Common myeloid progenitor, CD34-positive (primary cell): ENCODE data around the gene FAM227B.
"Not testable (repeated sequence)": the region's sequence is repeated elsewhere in the genome, so short reads cannot be mapped to it uniquely, and the experiment has no call there.

Experiments used
- CTCF ChIA-PET: fragments of 350-600 bp; sonication (Branson Sonifier 250); formaldehyde crosslinking; loops from one replicate; lab custom pipeline; 2021; ENCODE audit warnings: antibody characterized with exemption; lab: Charles Lee
- POLR2A ChIA-PET: fragments of 350-600 bp; sonication (Branson Sonifier 250); formaldehyde crosslinking; loops from one replicate; lab custom pipeline; 2021; ENCODE audit warnings: antibody characterized with exemption; lab: Charles Lee
- DNase-seq, 3 donors: peaks; one replicate each; pipeline versions ENCODE4 v3.0.0 to v3.0.0-alpha.2; 2013
- H3K27ac ChIP-seq, 2 experiments: 1 replicate in 1 of 2; 2 replicates in 1 of 2; pipeline ENCODE4 v1.7.0; 2013; ENCODE audit warnings: inconsistent platforms in 2 of 2, low read length in 2 of 2, mild to moderate bottlenecking in 2 of 2, low read depth in 1 of 2, moderate library complexity in 1 of 2; ENCODE audit not compliant: severe bottlenecking in 2 of 2, insufficient read depth in 1 of 2, poor library complexity in 1 of 2
- H3K27me3 ChIP-seq, 5 experiments: replicated peaks in 2 of 5; 1 replicate in 3 of 5; 2 replicates in 2 of 5; pipeline versions ENCODE4 v1.6.1 to v1.7.0; 2013; ENCODE audit warnings: low read length in 4 of 5, mild to moderate bottlenecking in 2 of 5, moderate library complexity in 2 of 5, inconsistent platforms in 1 of 5; ENCODE audit not compliant: insufficient read depth in 5 of 5, control insufficient read depth in 4 of 5
- H3K36me3 ChIP-seq, 4 experiments: 1 replicate in 2 of 4; 2 replicates in 2 of 4; pipeline versions ENCODE4 v1.6.1 to v1.7.0; 2013; ENCODE audit warnings: low read length in 3 of 4, control low read depth in 1 of 4, mild to moderate bottlenecking in 1 of 4; ENCODE audit not compliant: control insufficient read depth in 4 of 4, insufficient read depth in 4 of 4
- H3K4me1 ChIP-seq, 4 experiments: 1 replicate in 3 of 4; 2 replicates in 1 of 4; pipeline versions ENCODE4 v1.6.1 to v1.7.1; 2013; ENCODE audit warnings: low read length in 3 of 4, mild to moderate bottlenecking in 3 of 4, control low read depth in 1 of 4, inconsistent platforms in 1 of 4, moderate library complexity in 1 of 4; ENCODE audit not compliant: control insufficient read depth in 4 of 4, insufficient read depth in 4 of 4; ENCODE audit errors: control extremely low read depth in 1 of 4
- H3K4me3 ChIP-seq, 7 experiments: 1 replicate in 4 of 7; 2 replicates in 3 of 7; pipeline versions ENCODE4 v1.5.1 to v1.7.0; 2013; ENCODE audit warnings: mild to moderate bottlenecking in 7 of 7, low read length in 6 of 7, moderate library complexity in 6 of 7, inconsistent platforms in 2 of 7, low read depth in 2 of 7, control low read depth in 1 of 7; ENCODE audit not compliant: insufficient read depth in 4 of 7, control insufficient read depth in 1 of 7; ENCODE audit errors: extremely low read depth in 1 of 7
- H3K9me3 ChIP-seq, 5 experiments: 1 replicate in 4 of 5; 2 replicates in 1 of 5; pipeline versions ENCODE4 v1.6.1 to v1.7.1; 2013; ENCODE audit warnings: low read length in 4 of 5, mild to moderate bottlenecking in 2 of 5, inconsistent platforms in 1 of 5, low read depth in 1 of 5, moderate library complexity in 1 of 5; ENCODE audit not compliant: control insufficient read depth in 4 of 5, insufficient read depth in 2 of 5; ENCODE audit errors: control extremely low read depth in 1 of 5
- WGBS: methylation state at CpG from one replicate; pipeline ENCODE4 v1.1.5; 2013; ENCODE audit not compliant: insufficient coverage; 5-methylcytosine and 5-hydroxymethylcytosine counted together

FAM227B gene

DNA sequence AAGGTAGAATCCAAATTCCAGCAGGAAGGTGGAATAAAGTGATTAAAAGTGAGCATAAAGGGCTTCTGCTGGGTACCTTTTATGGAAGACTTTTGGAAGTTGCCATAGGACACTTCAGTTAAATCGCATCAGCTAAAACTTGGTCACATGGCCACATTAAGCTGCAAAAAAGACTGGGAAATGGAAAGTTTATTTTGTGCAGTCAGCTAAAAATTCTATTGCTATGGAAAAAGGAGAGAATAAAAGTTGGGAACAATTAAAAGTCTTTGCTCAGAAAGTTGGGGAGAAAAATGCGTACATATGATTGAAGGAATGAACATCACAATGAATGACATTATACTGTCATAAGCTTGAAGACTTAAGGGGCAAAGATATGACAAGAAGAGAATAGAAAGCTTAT lies 148.3 kb downstream of the FAM227B start:
- H3K27ac ChIP-seq = no peak overlapping the region
- ChIA-PET POLR2A (no interaction called here), CTCF (no interaction called here)
- peaks cover 0 to 3% (median 0%) of the 10 kb centered on the region in 4 experiments for H3K4me1 ChIP-seq
- 92% methylated on average over 1 of the region's 2 CpGs for WGBS
- no peaks in the 10 kb centered on the region for H3K36me3 ChIP-seq
- no peaks in the 10 kb centered on the region for H3K9me3 ChIP-seq
- no peak for DNase-seq
- H3K4me3 ChIP-seq = no peak overlapping the region
- H3K27me3 ChIP-seq = no peaks in the 10 kb centered on the region

- peak in 2 of 3 donors; percentile 40 to 76 for DNase-seq
- 56% methylated on average over 3 of the region's 4 CpGs for WGBS
- H3K4me3 ChIP-seq = peak overlapping the region in 2 of 7 experiments; percentile 1 to 34
- H3K9me3 ChIP-seq = no peaks in the 10 kb centered on the region
- peaks cover 0 to 3% (median 0%) of the 10 kb centered on the region in 4 experiments for H3K4me1 ChIP-seq
- POLR2A ChIA-PET = no interaction called here
- CTCF ChIA-PET = interaction anchor here (0.7 kb wide), 1 partner anchor 73 kb away, joined by 3 read pairs; no protein-coding TSS in a partner anchor
- H3K27me3 ChIP-seq = no peaks in the 10 kb centered on the region
- no peaks in the 10 kb centered on the region for H3K36me3 ChIP-seq
- no peak overlapping the region for H3K27ac ChIP-seq
Measured at GRCh38 chr15:49471733-49472132, 148.9 kb downstream of the FAM227B start.

- H3K27me3 ChIP-seq, H3K4me1 ChIP-seq, H3K27ac ChIP-seq, H3K9me3 ChIP-seq, H3K36me3 ChIP-seq, POLR2A ChIA-PET, H3K4me3 ChIP-seq: not testable (repeated sequence)
- peak; percentile 15 to 57 (median 36) for DNase-seq
- WGBS = 100% methylated on average over 1 of the region's 4 CpGs
- CTCF ChIA-PET = interaction anchor here (0.6 to 1.0 kb wide), 3 partner anchors 20 to 394 kb away, joined by 3 read pairs; no protein-coding TSS in a partner anchor
Measured at GRCh38 chr15:49471248-49471647, 149.4 kb downstream of the FAM227B start.

- no peaks in the 10 kb centered on the region for H3K36me3 ChIP-seq
- ChIA-PET CTCF (no interaction called here), POLR2A (interaction anchor here (0.6 kb wide), 1 partner anchor 118 kb away, joined by 3 read pairs; no protein-coding TSS in a partner anchor)
- no peaks in the 10 kb centered on the region for H3K27me3 ChIP-seq
- no peaks in the 10 kb centered on the region for H3K9me3 ChIP-seq
- no peak overlapping the region for H3K27ac ChIP-seq
- 100% methylated on average over 1 of the region's 2 CpGs for WGBS
- H3K4me1 ChIP-seq = peaks cover 0 to 5% (median 0%) of the 10 kb centered on the region in 4 experiments
- DNase-seq = no peak
- no peak overlapping the region for H3K4me3 ChIP-seq
Measured at GRCh38 chr15:49468481-49468839, 152.2 kb downstream of the FAM227B start.

- no peak overlapping the region for H3K27ac ChIP-seq
- WGBS = 100% methylated on average over 2 of the region's 3 CpGs
- no peaks in the 10 kb centered on the region for H3K36me3 ChIP-seq
- ChIA-PET POLR2A (interaction anchor here (0.6 kb wide), 1 partner anchor 118 kb away, joined by 3 read pairs; no protein-coding TSS in a partner anchor), CTCF (no interaction called here)
- peaks cover 0 to 6% (median under 1%) of the 10 kb centered on the region in 4 experiments for H3K4me1 ChIP-seq
- DNase-seq = peak in 1 of 3 donors; percentile 1
- no peak overlapping the region for H3K4me3 ChIP-seq
- H3K27me3 ChIP-seq = no peaks in the 10 kb centered on the region
- H3K9me3 ChIP-seq = no peaks in the 10 kb centered on the region
Measured at GRCh38 chr15:49467746-49468480, 152.7 kb downstream of the FAM227B start.

DNA sequence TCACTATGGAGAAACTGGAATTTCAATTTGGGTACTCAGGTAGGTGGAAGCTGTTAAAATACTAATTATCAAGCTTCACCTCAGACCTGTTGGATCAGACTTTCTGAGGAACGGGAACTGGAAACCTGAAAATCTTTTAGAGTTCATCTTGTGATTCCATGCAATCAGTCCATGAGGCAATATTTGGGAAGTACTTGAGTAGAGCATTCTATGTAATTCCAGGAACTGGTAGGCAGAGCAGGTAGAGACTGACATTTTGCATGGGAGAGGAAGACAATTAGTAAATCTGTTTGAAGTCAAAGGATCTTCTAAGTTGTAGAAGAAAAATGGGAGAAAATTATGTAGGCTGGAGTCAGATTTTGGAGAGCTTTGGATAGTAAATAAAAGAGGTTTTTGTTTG lies 154.5 kb downstream of the FAM227B start:
- Histone ChIP-seq H3K4me1 (peaks cover 0 to 16% (median 6%) of the 10 kb centered on the region in 4 experiments), H3K27me3 (no peaks in the 10 kb centered on the region), H3K36me3 (no peaks in the 10 kb centered on the region), H3K27ac (no peak overlapping the region), H3K4me3 (no peak overlapping the region), H3K9me3 (no peaks in the 10 kb centered on the region)
- POLR2A ChIA-PET = no interaction called here
- CTCF ChIA-PET = interaction anchor here (1.1 kb wide), 1 partner anchor 366 kb away, joined by 3 read pairs; no protein-coding TSS in a partner anchor
- DNase-seq = no peak
- no CpG with 5 or more reads among the region's 1 CpG for WGBS

GRCh38 chr15:49464522-49464921 lies 156.1 kb downstream of the FAM227B start:
- H3K27ac ChIP-seq = no peak overlapping the region
- no peak for DNase-seq
- POLR2A ChIA-PET = no interaction called here
- CTCF ChIA-PET = no interaction called here
- no peaks in the 10 kb centered on the region for H3K36me3 ChIP-seq
- H3K4me3 ChIP-seq = no peak overlapping the region
- no CpG with 5 or more reads among the region's 3 CpGs for WGBS
- no peaks in the 10 kb centered on the region for H3K27me3 ChIP-seq
- no peaks in the 10 kb centered on the region for H3K9me3 ChIP-seq
- H3K4me1 ChIP-seq = peaks cover 0 to 19% (median 6%) of the 10 kb centered on the region in 4 experiments
